ENCODE data around the gene SLC9A5.
A peak's percentile ranks its signal among the peaks of the same experiment; 100 is the strongest.

SLC9A5 gene

DNA sequence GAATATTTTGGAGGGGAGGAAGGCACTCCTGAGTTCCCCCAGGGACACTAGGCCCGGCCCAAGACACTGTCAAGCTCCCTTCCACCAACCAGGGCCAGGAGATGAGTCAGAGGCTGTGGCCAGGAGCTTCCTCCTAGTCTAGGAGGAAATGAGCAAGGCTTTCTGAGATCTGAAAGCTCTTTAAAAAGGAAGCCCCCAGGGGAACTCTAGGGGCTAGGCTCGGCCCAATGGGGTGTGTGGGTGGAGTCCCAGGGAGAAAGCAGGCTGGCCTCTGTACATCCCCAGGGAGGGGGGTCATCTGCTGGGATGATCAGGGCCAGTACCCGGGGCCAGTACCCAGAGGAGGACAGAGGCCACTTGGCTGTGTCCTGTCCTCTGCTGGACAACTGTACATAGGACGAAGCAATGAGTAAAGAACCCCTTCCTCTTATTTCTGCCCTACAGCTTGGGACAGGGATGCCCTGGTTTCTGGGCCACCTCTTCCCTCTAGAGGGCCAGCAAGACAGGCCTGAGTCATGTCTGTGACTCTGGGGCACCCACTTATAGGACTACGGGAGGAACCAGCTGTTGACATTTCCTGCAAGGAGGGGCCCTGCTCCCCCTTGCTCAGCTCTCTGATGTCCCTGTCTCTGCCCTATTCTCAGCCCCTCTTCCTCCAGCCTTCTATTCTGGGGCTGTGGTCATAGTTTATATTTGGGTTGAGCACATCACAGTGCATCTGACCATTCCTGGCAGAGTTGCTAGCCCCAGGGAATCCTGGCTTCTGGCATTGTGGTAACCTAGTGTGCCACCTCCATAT lies 4.2 kb upstream of the SLC9A5 start:
- Mint-ChIP-seq H3K4me1 (peaks cover 58% of the 10 kb centered on the region), H3K9me3 (no peaks in the 10 kb centered on the region), H3K27me3 (peaks cover 15% of the 10 kb centered on the region), H3K36me3 (no peaks in the 10 kb centered on the region), H3K27ac (peak overlapping the region; percentile 85), H3K4me3 (peak overlapping the region; percentile 82)
- peak; percentile 84 for ATAC-seq

- H3K4me1 Mint-ChIP-seq = peaks cover 63% of the 10 kb centered on the region
Measured at GRCh38 chr16:67245186-67245585, 3.6 kb upstream of the SLC9A5 start.

GRCh38 chr16:67245674-67246080 lies 3.1 kb upstream of the SLC9A5 start:
- Mint-ChIP-seq H3K4me3 (peak overlapping the region; percentile 82), H3K9me3 (no peaks in the 10 kb centered on the region), H3K4me1 (peaks cover 63% of the 10 kb centered on the region), H3K36me3 (no peaks in the 10 kb centered on the region), H3K27me3 (peaks cover 26% of the 10 kb centered on the region), H3K27ac (peak overlapping the region; percentile 85)
- ATAC-seq = no peak

More at GRCh38 chr16:67245186-67245585, 3.6 kb upstream of the SLC9A5 start:
- Mint-ChIP-seq H3K27ac (peak overlapping the region; percentile 85), H3K36me3 (no peaks in the 10 kb centered on the region), H3K9me3 (no peaks in the 10 kb centered on the region), H3K27me3 (peaks cover 21% of the 10 kb centered on the region), H3K4me3 (peak overlapping the region; percentile 82)
- ATAC-seq = no peak

DNA sequence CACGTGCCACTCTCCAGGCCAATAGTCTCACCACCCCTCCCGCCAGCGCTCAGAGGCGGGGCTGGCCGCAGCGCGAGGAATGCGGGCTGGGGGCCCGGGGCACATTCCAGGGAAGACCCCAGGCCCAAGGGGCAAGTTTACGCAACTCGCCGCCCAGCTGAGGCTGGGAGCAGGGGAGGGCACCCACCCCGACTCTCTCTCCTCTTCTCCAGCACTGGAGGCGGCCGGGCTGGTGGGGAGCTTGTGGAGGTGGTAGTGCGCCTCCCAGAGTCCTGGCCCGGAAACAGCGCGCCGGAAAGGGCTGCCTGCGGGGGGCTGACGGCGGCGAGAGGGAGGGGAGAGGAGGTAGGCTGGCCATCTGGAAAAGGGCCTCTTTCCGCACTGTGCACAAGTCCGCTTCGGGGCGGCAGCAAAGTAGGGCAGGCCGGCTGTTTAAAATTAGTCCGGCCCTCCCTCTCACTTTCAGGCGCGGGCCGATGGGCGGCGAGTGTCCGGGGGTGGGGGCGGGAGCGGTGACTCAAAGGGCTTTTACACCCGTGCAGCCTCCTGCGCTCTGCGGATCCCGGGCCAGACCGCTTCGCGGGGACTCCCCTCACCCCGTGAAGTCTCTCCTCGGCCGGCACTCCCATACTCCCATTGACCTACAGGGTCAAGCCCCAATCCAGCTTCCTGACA lies 2.6 kb upstream of the SLC9A5 start:
- peak; percentile 18 for ATAC-seq
- Mint-ChIP-seq H3K36me3 (no peaks in the 10 kb centered on the region), H3K9me3 (no peaks in the 10 kb centered on the region)

GRCh38 chr16:67246756-67247191 lies 2.0 kb upstream of the SLC9A5 start:
- Mint-ChIP-seq H3K27ac (peak overlapping the region; percentile 85), H3K36me3 (no peaks in the 10 kb centered on the region), H3K4me3 (peak overlapping the region; percentile 82), H3K4me1 (peaks cover 56% of the 10 kb centered on the region), H3K9me3 (no peaks in the 10 kb centered on the region), H3K27me3 (peaks cover 30% of the 10 kb centered on the region)
- ATAC-seq = peak; percentile 18

More for the DNA sequence above, 2.6 kb upstream of the SLC9A5 start:
- peaks cover 61% of the 10 kb centered on the region for H3K4me1 Mint-ChIP-seq
- peak overlapping the region; percentile 82 for H3K4me3 Mint-ChIP-seq
- H3K27me3 Mint-ChIP-seq = peaks cover 30% of the 10 kb centered on the region
- H3K27ac Mint-ChIP-seq = peak overlapping the region; percentile 85

DNA sequence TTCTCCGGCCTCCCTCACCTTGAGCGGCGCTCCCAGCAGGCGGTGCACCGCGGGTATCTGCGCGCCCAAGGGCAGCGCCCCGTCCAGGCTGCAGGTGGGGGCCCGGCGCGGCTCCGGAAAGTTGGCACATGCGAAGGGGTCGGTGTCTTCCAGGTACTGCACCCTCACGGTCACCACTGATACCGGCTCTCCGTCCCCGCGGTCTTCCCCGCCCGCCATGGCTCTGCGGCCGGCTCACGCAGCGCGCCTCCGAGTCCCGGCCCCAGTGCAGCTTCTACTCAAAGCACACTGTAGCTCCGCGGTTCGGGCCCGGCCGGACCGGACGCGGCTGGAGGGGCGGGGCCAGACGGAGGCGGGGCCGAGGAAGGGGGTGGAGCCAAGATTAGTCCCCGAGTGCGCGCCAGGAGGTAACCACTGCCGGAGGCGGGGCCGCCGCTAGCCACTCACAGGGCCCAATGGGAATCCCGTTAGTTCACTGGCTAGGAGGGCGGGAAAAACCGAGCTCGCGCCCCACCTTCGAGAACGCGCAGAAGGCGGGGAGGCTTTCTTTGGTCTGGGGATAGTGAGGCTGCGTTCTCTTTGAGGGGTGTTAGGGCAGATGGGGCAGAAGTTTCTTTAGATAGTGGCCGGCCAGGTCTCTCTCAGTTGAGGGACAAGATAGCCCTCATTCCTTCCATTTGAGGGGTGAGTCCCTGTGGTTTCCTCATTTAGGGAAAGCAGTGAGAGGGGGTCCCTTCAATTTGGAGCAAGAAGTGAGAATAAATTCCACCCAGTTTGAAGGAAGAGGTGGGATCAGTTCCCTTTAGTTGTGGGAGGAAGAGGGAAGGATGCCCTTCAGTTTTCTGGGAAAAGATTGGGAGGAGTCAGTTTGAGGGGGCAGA lies 1.3 kb upstream of the SLC9A5 start, which contains the start of gene FHOD1:
Gene FHOD1, minus strand, starts transcription at position 290 of the 881 bp plus-strand sequence. Its CDS starts 71 bp downstream, at position 219.
- Mint-ChIP-seq H3K4me1 (peaks cover 54% of the 10 kb centered on the region), H3K27me3 (peaks cover 30% of the 10 kb centered on the region)

DNA sequence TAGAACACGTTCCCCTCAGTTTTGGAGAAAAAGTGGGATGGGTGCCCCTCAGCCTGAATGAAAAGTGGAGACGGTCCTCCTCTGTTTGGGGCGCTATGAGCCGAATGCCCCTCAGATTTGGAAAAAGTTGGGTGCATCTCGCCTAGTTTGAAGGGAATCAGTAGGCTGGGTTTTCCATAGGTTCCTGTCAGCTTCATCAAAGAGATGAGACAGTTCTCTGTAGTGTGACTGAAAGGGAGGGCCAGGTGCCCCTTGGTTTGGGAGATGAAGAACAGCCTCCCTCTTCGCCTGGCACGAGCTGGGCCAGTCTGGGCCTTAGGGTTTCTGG lies 742 bp upstream of the SLC9A5 start:
- peaks cover 49% of the 10 kb centered on the region for H3K4me1 Mint-ChIP-seq
- no peak for ATAC-seq
- H3K27me3 Mint-ChIP-seq = peaks cover 30% of the 10 kb centered on the region
- H3K9me3 Mint-ChIP-seq = no peaks in the 10 kb centered on the region
- no peaks in the 10 kb centered on the region for H3K36me3 Mint-ChIP-seq
- peak overlapping the region; percentile 85 for H3K27ac Mint-ChIP-seq
- H3K4me3 Mint-ChIP-seq = peak overlapping the region; percentile 82

More for the DNA sequence above, 1.3 kb upstream of the SLC9A5 start, which contains the start of gene FHOD1:
- Mint-ChIP-seq H3K27ac (peak within 1 kb of the TSS; percentile 85), H3K4me3 (peak within 1 kb of the TSS; percentile 82), H3K36me3 (no peaks in the 10 kb centered on the region), H3K9me3 (no peaks in the 10 kb centered on the region)
- ATAC-seq = peak; percentile 84

DNA sequence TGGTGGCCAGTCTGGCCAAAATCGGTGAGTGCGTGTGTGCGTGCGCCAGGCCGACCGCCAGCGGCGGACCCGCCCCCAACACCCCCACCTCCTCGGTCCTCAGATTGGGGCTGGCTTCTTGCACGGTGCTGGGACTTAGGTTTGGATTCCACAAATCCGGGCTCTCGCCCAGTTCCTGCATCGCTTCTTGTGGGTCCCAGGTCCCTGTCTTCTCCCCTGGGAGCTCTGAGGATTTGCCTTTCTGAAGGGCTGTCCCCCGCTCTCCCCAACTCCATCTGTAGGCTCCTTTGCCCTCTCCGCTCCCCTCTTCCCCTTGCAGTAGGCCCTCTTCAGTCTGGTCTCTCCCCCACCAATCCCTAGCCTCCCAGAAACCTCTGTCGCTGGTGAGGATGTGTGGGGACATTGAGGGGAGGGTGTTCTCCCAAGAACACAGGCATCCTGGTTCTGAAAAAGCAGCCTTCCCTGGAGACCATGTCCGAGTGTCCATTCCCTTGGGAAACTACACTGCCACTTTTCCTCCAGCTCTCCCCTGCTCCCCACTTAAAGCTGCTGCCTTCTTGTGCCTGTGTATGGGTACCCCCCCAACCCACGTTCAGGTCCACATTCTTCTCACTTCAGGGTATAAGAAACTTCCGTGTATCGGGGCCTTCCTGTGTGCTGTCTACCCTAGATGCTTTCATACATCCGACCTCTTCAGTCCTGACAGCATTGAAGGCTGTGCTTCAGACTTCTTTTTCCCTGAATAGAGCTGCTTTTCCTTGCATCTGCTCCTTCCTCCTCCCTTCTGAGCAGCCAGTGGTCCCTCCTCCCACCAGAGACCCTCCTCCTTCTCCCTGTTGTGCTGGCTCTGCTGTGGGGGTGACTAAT lies 632 bp downstream of the SLC9A5 start:
- no peaks in the 10 kb centered on the region for H3K36me3 Mint-ChIP-seq
- H3K27ac Mint-ChIP-seq = peak overlapping the region; percentile 85
- ATAC-seq = no peak
- no peaks in the 10 kb centered on the region for H3K9me3 Mint-ChIP-seq
- peaks cover 30% of the 10 kb centered on the region for H3K27me3 Mint-ChIP-seq
- H3K4me3 Mint-ChIP-seq = peak overlapping the region; percentile 67
- peaks cover 37% of the 10 kb centered on the region for H3K4me1 Mint-ChIP-seq

GRCh38 chr16:67250045-67250327 lies 1.2 kb downstream of the SLC9A5 start:
- H3K9me3 Mint-ChIP-seq = no peaks in the 10 kb centered on the region
- H3K4me3 Mint-ChIP-seq = peak overlapping the region; percentile 67
- H3K27ac Mint-ChIP-seq = peak overlapping the region; percentile 85
- H3K27me3 Mint-ChIP-seq = peaks cover 30% of the 10 kb centered on the region
- H3K36me3 Mint-ChIP-seq = no peaks in the 10 kb centered on the region
- ATAC-seq = no peak
- H3K4me1 Mint-ChIP-seq = peaks cover 31% of the 10 kb centered on the region

DNA sequence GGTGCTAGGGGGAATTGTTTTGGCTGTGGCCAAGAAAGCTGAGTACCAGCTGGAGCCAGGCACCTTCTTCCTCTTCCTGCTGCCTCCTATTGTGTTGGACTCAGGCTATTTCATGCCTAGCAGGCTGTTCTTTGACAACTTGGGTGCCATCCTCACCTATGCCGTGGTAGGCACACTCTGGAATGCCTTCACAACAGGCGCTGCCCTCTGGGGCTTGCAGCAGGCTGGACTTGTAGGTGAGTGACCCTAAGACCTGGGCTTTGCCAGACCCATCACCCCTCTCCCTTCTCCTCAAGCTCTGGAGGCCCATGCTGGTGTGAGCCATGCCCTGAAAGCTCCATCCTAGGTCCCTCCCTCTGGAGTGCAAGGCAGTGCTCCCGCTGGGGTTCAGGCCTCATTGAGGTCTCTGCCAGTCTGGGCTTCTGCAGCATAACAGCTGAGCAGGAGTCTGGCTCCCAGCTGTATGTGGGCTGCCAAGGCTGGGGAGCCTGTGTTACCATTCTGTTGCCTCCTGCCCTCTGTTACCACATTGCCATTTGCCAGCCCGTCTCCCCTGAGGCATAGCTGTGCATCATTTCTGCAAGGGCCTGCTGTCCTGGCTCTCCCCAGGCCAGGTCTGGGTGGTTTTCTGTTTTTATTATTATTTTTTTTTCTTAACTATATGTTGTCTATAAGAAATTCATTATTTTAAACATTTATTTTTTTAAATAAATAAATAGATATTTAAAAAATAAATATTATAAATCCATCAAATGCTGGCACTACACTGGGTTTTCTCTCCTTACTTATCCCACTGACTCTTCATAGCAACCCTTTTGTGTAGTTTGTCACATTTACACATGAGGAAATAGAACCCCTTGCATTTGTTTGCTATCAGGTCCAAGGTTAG lies 4.1 kb downstream of the SLC9A5 start:
- no peaks in the 10 kb centered on the region for H3K36me3 Mint-ChIP-seq
- no peaks in the 10 kb centered on the region for H3K9me3 Mint-ChIP-seq
- H3K4me1 Mint-ChIP-seq = peaks cover 19% of the 10 kb centered on the region
- no peak overlapping the region for H3K4me3 Mint-ChIP-seq
- no peak overlapping the region for H3K27ac Mint-ChIP-seq
- H3K27me3 Mint-ChIP-seq = peaks cover 28% of the 10 kb centered on the region
- ATAC-seq = no peak

DNA sequence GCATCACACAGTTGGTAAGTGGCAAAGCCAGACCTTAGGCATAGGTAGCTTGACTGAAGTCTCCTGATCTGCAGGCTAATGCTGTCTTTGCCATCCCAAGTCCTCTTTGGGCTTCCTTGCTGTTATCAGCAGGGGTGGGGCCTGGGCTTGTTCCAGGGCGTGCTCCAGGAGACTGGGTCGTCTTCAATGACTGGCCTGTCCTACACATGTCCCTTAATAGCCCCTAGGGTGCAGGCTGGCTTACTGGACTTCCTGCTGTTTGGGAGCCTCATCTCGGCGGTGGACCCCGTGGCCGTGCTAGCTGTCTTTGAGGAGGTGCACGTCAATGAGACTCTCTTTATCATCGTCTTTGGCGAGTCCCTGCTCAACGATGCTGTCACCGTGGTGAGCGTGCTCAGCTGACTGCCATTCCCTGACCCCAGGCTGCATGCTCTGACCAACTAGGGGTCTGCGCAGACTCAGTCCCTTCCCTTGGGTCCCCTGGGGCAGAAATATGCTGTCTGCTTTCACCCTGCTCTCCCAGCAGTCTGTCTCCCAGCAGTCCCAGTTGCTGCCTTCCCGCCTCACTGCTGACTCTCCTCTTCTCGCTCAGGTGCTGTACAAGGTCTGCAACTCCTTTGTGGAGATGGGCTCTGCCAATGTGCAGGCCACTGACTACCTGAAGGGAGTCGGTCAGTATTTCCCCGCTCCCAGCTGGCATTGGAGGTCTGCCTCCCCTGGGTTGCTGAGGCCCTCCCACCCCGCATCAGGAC lies 6.2 kb downstream of the SLC9A5 start:
- no peaks in the 10 kb centered on the region for H3K9me3 Mint-ChIP-seq
- peaks cover 2% of the 10 kb centered on the region for H3K4me1 Mint-ChIP-seq
- H3K27me3 Mint-ChIP-seq = peaks cover 10% of the 10 kb centered on the region
- no peak for ATAC-seq
- no peak overlapping the region for H3K27ac Mint-ChIP-seq
- no peaks in the 10 kb centered on the region for H3K36me3 Mint-ChIP-seq
- no peak overlapping the region for H3K4me3 Mint-ChIP-seq

- Mint-ChIP-seq H3K27me3 (peaks cover 3% of the 10 kb centered on the region), H3K4me3 (no peak overlapping the region), H3K27ac (no peak overlapping the region), H3K9me3 (no peaks in the 10 kb centered on the region), H3K4me1 (no peaks in the 10 kb centered on the region), H3K36me3 (no peaks in the 10 kb centered on the region)
- no peak for ATAC-seq
Measured at GRCh38 chr16:67255553-67256221, 6.9 kb downstream of the SLC9A5 start.

Data from stimulated activated memory B cell treated with anti-CD40 and anti-IgM and Interleukin-4, amounts not matched to agents 10 μg/mL and 1 μg/mL and 100 μg/mL, for 72 hours (primary cell).